ENCODE measurements around the gene GXYLT2.

Gene GXYLT2, protein sequence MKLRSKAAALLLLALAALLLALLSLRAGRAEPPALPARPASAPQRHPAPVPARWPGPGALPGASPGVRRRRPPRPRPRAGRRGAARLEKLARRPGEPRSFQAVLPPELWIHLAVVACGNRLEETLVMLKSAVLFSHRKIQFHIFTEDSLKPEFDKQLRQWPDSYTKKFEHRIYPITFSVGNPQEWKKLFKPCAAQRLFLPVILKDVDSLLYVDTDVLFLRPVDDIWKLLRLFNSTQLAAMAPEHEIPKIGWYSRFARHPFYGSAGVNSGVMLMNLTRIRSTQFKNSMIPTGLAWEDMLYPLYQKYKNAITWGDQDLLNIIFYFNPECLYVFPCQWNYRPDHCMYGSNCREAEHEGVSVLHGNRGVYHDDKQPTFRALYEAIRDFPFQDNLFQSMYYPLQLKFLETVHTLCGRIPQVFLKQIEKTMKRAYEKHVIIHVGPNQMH

DNA sequence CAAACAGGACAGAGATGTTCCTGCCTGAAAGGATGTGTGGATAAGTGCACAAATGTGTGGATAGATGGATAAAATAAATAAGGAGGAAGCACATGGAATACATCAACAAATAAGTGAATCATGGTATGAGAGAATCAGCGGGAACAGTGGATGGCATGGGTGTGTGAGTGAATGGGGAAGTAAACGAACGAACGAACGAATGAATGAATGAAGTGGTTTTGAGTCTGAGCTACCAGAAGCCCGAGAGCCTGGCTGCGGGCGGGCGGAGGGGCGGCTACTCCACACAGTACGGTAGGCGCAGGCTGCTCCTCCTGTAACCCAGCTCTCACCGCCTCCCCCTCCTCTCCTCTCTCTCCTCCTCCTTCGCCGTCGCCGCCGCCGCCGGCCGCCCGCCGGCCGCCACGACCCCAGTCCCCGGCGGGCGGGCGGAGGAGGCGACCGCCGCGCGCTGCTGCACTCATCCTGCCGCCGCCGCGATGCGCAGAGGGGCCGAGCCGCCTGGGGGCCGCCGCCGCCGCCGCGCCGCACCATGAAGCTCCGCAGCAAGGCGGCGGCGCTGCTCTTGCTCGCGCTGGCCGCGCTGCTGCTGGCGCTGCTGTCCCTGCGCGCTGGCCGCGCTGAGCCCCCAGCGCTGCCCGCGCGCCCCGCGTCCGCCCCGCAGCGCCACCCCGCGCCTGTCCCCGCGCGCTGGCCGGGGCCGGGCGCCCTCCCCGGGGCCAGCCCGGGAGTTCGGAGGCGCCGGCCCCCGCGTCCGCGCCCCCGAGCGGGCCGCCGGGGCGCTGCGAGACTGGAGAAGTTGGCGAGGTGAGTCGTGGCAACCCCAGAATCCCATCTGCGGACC, at the start of gene GXYLT2:
Gene GXYLT2, plus strand, starts transcription at position 342 of the 841 bp plus-strand sequence. Its CDS starts 188 bp downstream, at position 530.
- no peak for DNase-seq

GRCh38 chr3:72839057-72839456, 48.8 kb upstream of the GXYLT2 start:
- DNase-seq, result no peak

- DNase-seq, result no peak
Observed at GRCh38 chr3:72844436-72844993, 43.3 kb upstream of the GXYLT2 start.

DNA sequence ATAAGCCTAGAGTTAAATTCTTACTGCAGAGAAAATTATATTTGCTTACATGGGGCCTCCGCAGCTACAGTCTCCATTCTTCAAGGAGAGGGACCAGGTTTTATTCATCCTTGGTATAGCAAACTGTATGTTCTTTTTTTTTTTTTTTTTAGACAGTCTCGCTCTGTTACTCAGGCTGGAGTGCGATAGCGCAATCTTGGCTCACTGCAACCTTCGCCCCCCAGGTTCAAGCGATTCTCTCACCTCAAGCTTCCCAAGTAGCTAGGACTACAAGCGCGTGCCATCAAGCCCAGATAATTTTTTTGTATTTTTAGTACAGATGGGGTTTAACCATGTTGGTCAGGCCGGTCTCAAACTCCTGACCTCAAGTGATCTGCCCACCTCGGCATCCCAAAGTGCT, 41.7 kb upstream of the GXYLT2 start:
- DNase-seq, result no peak

DNA sequence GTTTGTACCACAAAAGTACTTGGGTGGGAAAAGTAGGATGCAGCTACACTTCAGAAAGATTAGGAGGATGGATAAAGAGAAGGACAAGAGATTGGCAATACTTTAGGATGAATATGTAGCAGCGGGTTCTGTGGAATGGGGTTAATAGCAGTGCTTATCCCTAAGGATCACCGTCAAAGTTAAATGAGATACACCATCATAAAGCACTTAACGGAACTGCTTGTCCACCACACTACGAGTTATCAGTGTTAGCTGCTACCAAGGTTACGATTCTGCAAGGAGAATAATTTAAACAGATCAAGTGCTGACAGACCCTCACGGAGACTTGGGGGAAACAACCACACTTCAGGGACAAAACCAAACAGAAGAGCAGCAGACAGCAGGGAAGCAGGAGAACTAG, 40.6 kb upstream of the GXYLT2 start:
- DNase-seq, result no peak

- peak; percentile 75 for DNase-seq
Observed at GRCh38 chr3:72847751-72848702, 39.8 kb upstream of the GXYLT2 start, which contains the start of gene SHQ1. Gene SHQ1 (minus strand): TSS chr3:72848445. CDS start chr3:72848340, 105 bp downstream.

- no peak for DNase-seq
Observed at GRCh38 chr3:72848703-72849081, 39.2 kb upstream of the GXYLT2 start.

DNA sequence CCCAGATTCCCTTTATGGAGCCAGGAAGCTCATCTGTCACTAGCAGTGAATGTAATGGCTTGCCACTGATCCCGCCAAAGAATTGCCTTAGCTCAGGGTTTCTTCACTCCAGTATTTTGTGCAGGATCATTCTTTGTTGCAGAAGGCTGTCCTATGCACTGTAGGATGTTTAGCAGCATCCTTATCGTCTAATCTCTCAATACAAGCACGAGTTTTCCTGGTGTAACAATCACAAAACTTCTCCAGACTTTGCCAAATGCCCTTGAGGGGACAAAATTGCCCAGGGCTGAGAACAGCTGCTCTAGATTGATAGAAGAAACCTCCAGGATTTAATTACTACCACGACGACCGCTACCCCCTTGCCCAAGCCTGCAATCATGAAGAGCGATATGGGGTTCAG, 32.8 kb upstream of the GXYLT2 start:
- DNase-seq, result no peak

- no peak for DNase-seq
Observed at GRCh38 chr3:72860053-72860452, 27.8 kb upstream of the GXYLT2 start.

DNA sequence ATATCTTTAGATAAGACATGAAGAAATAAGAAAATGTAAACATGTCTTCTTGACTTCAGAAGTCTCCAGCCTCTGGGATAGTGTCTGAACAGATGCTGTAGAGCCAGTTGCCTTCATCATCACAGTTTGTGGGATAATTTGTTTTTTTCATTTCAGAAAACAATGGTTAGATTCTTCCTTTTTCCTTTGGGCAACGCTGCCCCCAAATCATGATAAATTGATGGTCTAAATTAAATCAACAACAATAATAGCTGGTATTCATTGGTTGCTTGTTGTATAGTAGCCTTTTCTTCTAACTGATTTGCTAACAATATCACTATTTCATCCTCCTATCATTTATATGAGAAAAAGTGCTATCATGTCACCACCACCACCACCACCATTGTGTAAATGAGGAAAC, 27.0 kb upstream of the GXYLT2 start:
- no peak for DNase-seq

- DNase-seq, result no peak
Observed at GRCh38 chr3:72862314-72863090, 25.3 kb upstream of the GXYLT2 start.

- DNase-seq, result no peak
Observed at GRCh38 chr3:72872183-72872582, 15.7 kb upstream of the GXYLT2 start.

DNA sequence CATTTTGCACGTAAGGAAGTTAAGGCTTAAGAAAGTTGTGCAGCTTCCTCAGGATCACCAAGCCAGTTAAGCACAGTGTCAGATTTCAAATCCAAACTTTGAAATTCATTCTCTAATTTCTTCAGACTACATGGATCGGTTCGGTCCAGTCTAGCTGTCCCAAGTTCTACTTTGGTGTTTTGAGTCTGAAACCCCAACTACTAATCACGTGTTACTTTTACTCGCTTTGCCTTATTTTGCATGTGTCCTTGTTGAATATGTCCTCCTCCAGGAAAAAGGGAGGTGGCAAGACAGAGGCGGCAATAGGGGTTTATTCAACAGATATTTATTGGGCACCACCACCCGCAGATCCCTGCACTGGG, 522 bp upstream of the GXYLT2 start:
- DNase-seq, result no peak

DNA sequence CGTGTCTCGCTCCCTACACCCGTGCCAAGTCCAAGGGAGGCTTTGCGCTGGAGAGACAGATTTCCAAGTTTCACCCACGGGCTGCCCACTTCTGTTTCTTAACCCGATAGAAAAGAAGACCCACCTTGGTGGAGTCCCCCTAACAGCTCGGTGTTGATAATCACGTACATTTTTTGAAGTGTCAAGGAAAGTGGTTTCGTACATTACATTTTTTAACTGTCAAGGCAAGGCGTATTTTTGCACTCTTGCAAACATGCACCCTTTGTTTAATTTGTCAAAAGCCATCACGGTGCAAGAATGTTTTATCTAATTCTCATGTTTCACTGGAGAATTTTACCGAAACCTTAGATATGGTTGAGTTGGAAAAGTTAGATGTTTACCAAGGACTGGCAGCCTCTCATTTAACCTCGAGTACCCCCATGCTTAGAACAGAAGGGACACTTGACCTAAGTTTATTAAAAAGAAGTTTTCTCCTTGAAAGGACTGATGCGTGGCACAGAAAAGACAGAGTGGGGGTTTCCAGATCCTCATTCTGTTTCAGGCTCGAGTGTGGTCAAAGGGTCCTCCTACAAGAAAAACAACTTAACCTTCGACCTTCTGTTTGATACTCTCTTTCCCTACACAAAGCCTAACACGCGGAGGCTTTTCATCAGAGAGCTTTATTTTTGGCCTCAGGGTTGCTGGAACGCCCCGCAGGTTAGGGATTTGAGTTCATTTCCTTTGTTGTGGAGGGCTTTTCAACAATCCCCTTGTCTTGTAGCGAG, 882 bp downstream of the GXYLT2 start:
- no peak for DNase-seq

DNA sequence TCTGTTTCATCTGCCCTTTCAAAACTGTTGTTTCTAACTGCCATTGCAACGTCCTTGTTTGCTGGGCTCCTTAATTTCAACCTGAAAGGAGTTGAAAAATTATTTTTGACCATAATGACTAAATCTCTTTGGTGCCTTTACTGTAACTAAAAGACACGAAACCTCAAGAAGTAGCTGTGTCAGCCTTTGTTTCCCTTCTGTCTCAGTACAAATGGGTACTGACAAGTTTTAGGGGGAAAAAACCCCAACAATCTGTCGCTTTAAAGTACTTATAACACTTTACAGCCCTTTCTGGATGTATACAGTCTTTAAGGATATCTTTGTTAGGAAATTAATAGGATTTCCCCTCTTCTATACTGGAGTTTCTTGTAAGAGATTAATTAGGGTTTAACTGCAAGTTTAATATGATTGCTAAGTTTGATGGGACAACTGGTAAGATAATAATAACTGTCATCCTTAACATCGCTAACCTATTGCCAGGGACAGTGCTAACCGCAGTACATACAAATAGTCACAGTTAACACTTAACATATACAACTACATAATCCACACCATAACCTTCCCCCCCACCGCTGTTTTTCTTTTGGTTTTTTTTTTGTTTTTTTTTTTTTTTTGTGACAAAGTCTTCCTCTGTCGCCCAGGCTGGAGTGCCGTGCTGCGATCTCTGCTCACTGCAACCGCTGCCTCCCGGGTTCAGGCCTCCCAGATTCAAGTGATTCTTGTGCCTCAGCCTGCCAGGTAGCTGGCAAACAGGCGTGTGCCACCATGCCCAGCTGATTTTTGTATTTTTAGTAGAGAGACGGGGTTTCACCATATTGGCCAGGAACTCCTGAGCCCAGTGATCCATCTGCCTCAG, 1.7 kb downstream of the GXYLT2 start:
- DNase-seq, result no peak

DNA sequence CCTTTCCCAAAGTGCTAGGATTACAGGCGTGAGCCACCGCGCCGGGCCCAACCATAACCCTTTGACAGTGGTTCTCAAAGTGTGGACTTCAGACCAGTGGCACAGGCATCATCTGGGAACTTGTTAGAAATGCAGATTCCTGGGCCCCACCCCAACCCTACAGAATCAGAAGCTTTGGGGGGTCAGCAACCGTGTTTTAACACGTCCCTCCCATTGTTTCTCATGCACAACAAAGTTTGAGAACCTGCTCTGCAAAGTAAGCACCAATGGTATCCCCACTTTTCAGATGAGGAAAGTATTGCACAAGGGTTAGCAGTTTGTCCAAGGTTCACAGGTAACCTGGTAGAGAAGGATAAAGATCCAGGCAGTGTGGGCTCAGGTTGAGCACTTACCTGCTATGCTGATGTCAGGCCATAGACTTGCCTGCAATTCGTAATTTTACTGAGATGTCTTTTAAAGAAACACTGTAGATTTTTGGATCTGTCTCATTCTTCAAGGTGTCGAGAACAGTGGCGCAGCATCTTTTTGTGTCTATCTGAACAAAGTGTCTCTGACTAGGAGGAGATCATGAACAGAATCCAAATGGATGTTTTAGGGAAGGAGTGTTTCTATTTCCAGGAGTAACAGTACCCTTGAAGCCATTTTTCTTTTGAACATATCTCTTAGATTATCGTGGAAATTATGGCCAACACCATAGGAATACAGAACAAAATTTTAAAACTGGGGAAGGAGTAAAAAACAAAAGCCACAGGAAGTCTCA, 2.5 kb downstream of the GXYLT2 start:
- DNase-seq, result no peak

DNA sequence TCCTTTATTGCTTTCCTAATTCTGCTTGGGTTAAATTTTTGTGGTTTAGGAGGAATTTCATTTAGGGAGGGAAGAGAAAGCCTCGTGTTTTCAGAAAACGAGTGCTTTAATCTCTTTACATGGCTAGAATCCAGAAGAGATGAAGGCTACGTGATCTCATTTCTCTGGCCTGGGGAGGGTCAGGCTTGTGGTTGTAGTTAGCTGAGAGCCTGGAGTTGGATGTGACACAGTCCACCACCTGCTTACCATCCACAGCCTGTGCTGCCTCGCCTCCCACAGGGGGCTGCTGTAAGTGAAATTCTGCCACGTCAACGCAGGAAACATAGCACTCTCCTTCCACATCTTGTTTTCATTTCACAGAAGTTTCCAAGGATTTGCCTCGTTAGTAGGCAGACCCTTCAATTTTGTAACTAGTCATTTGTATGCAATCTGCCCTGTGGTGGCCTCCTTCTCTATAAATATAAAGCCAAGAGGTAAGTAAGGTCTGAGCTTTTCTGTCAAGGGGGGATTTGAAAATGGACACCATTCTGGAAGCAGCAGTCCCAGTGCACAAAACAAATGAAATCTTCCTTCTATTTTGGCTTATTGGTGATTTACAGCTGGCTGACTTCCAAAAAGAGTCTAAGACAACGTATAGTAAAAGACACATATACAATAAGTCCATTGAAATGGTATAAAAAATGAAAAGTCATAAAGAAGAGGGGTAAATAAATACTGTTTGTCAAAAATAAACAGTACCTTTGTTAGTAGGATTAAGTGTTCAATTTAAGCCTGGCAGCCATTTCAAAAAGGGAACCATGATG, 3.4 kb downstream of the GXYLT2 start:
- DNase-seq, result no peak

DNA sequence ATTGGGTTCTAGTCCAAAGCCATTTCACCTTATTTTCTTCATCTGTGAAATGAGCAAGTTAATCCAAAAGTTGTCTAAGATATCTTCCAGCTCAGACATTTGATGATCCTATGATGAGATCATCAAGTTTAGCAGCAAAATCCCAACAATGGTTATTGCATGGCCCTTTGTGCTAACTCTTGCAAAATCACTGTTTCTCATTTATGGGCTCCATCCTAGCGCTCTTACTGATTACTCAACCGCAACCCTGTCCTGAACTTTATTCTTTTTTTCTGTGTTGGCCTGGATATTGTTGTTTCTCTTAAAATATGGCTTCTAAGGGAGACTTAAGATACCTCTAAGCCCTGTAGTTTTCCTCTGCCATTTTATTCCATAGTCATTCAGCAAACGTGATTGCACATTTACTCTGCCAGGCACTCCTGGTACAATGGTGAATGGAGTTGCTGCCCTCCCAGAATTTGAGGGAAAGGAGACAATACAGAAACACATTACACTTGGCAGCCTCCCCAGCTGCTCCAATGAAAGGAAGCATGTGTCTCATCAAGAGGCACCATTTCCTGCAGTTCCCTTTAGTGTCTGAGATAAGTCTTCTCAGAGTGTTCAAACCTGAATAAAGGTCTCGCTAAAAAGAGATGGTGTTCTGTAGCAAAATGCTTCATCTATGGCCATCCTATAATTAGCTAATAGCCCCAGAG, 4.4 kb downstream of the GXYLT2 start:
- DNase-seq, result no peak

Data from SIG-M5 (cell line).